ENCODE data around the gene DERA. TPM values are rescaled to one million over a fixed set of nuclear protein-coding genes. Genes with fewer than 3 reads are reported as not detected.

Gene DERA
- total RNA-seq, 1 donor from 2014 or later: 21.2 TPM

DNA sequence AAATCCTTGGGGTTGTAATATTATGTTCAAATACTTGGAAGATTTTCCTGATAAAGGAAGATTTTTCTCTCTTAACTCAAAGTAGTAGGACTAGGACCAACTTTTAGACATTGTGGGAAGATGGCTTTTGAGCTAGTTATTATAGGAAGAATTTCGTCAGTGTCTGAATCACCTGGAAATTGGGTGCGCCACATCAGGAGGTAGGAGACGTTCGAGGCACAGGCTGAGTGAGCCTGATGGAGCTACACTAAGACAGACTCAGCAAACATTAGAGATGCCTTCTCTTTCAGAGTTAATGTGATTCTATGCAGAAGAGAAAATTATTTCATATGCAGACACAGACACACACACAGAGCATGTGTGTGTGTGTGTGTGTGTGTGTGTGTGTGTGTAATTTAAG, 84.7 kb downstream of the DERA start:
- Mint-ChIP-seq H3K4me3 (no peak overlapping the region), H3K36me3 (ENCODE audit: low read depth) (peaks cover 35% of the 10 kb centered on the region), H3K9me3 (no peaks in the 10 kb centered on the region), H3K4me1 (no peaks in the 10 kb centered on the region), H3K27ac (no peak overlapping the region), H3K27me3 (no peaks in the 10 kb centered on the region)
- DNase-seq (no peak), ATAC-seq (ENCODE audit: low read depth) (no peak)
- ChIA-PET CTCF (no interaction called here), POLR2A (no interaction called here)
- no peak for TF ChIP-seq CTCF (IDR thresholded peaks at IDR 0.05)
- intact Hi-C loops (cut with micrococcal nuclease): no loop called here

DNA sequence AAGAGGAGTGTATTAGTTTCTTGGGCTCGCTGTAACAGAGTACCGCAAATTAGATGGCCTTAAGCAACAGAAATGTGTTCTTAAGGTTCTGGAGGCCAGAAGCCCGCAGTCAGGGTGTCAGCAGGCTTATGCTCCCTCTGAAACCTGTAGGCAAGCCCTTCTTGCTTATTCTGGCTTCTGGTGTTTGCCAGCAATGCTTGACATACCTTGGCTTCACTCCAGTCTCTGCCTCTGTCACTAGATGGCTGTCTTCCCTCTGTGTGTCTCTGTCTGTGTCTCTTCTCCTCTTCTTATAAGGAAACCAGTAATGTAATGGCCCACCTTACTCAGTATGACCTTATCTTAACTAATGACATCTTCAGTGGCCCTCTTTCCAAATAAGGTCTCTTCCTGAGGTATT, 85.1 kb downstream of the DERA start:
- no peak overlapping the region for H3K27ac Mint-ChIP-seq
- TF ChIP-seq CTCF (IDR thresholded peaks at IDR 0.05): no peak
- H3K27me3 Mint-ChIP-seq: no peaks in the 10 kb centered on the region
- intact Hi-C loops (cut with micrococcal nuclease): no loop called here
- peaks cover 33% of the 10 kb centered on the region for H3K36me3 Mint-ChIP-seq (ENCODE audit: low read depth)
- ChIA-PET POLR2A (no interaction called here), CTCF (no interaction called here)
- H3K4me3 Mint-ChIP-seq: no peak overlapping the region
- no peaks in the 10 kb centered on the region for H3K9me3 Mint-ChIP-seq
- DNase-seq (no peak), ATAC-seq (ENCODE audit: low read depth) (no peak)
- no peaks in the 10 kb centered on the region for H3K4me1 Mint-ChIP-seq

GRCh38 chr12:15996948-15997347, 85.8 kb downstream of the DERA start:
- DNase-seq (no peak), ATAC-seq (ENCODE audit: low read depth) (no peak)
- no peak for TF ChIP-seq CTCF (IDR thresholded peaks at IDR 0.05)
- H3K9me3 Mint-ChIP-seq: no peaks in the 10 kb centered on the region
- H3K36me3 Mint-ChIP-seq (ENCODE audit: low read depth): peaks cover 27% of the 10 kb centered on the region
- CTCF ChIA-PET: no interaction called here
- POLR2A ChIA-PET: no interaction called here
- no peak overlapping the region for H3K27ac Mint-ChIP-seq
- H3K27me3 Mint-ChIP-seq: no peaks in the 10 kb centered on the region
- intact Hi-C loops (cut with micrococcal nuclease): no loop called here
- no peak overlapping the region for H3K4me3 Mint-ChIP-seq
- no peaks in the 10 kb centered on the region for H3K4me1 Mint-ChIP-seq

DNA sequence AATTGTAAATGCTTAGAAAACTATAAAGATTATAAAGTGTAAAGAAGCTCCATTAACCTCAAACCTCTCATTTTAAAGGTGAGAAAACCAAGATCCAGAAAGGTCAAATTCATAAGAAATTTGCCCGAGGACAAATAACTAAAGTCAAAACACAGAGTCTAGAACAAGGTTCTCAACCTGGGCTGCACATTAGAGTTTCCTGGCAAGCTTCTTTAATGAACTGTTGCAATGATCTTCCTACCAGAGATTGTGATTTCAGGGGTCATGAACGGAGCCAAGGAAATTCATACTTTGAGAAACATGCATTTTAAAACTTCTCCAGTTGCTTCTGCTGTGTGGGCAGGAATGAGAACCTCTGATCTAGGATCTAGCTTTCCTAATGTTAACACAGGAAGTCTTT, 86.8 kb downstream of the DERA start:
- ATAC-seq (ENCODE audit: low read depth) (no peak), DNase-seq (no peak)
- intact Hi-C loops (cut with micrococcal nuclease): no loop called here
- H3K27ac Mint-ChIP-seq: no peak overlapping the region
- H3K4me3 Mint-ChIP-seq: no peak overlapping the region
- peaks cover 21% of the 10 kb centered on the region for H3K36me3 Mint-ChIP-seq (ENCODE audit: low read depth)
- no peaks in the 10 kb centered on the region for H3K4me1 Mint-ChIP-seq
- H3K9me3 Mint-ChIP-seq: no peaks in the 10 kb centered on the region
- no peaks in the 10 kb centered on the region for H3K27me3 Mint-ChIP-seq
- POLR2A ChIA-PET: no interaction called here
- TF ChIP-seq CTCF (IDR thresholded peaks at IDR 0.05): no peak
- CTCF ChIA-PET: no interaction called here

DNA sequence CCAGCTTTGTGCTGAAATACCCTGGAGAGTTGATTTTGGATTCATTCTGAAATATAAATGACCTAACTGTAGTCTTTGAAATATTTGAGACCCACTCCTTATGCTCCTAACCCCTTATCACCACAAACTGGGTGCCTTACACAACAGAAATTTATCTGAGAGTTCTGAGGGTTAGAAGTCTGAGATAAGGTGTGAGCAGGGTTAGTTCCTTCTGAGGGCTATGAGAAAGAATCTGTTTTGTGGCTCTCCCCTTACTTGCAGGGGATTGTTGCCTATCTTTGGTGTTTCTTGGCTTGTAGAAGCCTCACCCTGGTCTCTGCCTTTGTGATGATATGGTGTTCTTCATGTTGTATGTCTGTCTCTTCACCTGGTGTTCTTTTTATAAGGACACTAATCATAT, 91.7 kb downstream of the DERA start:
- intact Hi-C loops (cut with micrococcal nuclease): no loop called here
- ATAC-seq (ENCODE audit: low read depth): no peak
- ChIA-PET POLR2A (no interaction called here), CTCF (no interaction called here)
- no peaks in the 10 kb centered on the region for H3K27me3 Mint-ChIP-seq
- no peak overlapping the region for H3K27ac Mint-ChIP-seq
- DNase-seq: no peak
- no peak for TF ChIP-seq CTCF (IDR thresholded peaks at IDR 0.05)
- H3K36me3 Mint-ChIP-seq (ENCODE audit: low read depth): peaks cover 37% of the 10 kb centered on the region
- H3K9me3 Mint-ChIP-seq: no peaks in the 10 kb centered on the region
- peaks cover 3% of the 10 kb centered on the region for H3K4me1 Mint-ChIP-seq
- H3K4me3 Mint-ChIP-seq: no peak overlapping the region
